HG02970 (cell line): ENCODE results near the gene CEBPE.

Experiments used
- ATAC-seq: cut with Tn5 transposase; IDR thresholded peaks from one replicate; pipeline ENCODE4 v1.9.1; 2021; ENCODE audit warnings: mild to moderate bottlenecking, moderate library complexity, moderate number of reproducible peaks; ENCODE audit not compliant: unreplicated experiment, low FRiP score

CEBPE gene

DNA sequence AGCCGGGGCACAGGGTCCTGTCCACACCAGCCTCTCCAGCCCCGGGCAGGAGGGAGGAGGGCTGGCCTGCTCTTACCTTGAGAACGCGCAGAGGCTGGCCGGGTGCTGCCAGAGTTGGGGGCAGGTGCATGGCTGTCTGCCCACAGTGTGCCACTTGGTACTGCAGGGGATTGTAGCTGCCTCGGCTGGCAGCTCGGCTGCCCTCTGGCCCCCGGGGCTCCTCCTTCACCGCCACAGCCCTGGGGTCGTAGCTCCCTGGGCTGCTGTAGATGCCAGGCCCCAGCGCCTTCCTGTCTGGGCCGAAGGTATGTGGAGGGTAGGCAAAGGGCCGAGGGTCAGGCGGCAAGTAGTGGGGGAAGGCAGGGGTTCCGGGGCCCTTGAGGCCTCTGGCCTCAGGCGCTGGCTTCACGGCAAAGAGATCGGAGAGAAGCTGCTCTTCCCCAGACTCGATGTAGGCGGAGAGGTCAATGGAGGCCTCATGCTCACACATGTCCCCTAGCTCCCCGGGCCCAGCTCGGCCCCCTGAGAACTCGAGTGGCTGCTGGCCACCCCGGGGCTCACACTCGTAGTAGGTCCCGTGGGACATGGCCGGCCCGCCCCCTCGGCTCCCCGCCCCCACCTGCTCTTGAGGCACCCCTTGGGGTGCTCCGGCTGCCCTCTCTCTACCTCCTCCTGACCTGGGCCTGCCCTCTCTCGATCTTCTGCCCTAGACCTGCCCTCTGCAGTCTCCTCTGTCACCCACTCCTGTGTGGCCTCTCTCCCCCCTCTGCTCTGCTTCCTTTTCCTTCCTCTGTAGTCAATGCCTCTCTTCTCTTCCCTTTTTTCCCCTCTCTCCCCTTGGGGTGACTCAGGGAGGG is at the start of gene CEBPE:
Gene CEBPE (minus strand): TSS at position 750 of the 857 bp plus-strand sequence. CDS start 164 bp downstream, at position 586.
- no peak for ATAC-seq

DNA sequence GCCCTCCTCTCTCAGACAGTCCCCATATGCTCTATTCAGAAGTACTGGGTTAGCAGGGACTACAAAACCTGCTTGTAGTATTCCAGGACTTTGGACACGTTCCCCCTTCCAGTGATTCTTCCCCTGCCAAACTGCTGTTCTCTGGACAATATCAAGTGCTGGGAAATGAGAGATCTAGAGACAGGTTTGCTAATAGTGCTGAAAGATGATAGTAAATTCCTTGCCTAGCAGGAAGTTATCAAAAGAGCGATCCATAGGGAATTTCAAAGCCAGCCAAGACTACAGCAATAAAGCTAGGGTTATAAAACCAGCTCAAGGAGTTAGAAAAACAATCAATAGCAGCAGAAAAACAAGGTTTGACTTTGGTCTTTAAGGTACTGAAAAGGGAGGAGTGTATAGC is 49.2 kb upstream of the CEBPE start:
- ATAC-seq, result no peak

GRCh38 chr14:23167116-23167847 is 48.2 kb upstream of the CEBPE start:
- no peak for ATAC-seq

- no peak for ATAC-seq
Measured at GRCh38 chr14:23164949-23165348, 45.9 kb upstream of the CEBPE start.

DNA sequence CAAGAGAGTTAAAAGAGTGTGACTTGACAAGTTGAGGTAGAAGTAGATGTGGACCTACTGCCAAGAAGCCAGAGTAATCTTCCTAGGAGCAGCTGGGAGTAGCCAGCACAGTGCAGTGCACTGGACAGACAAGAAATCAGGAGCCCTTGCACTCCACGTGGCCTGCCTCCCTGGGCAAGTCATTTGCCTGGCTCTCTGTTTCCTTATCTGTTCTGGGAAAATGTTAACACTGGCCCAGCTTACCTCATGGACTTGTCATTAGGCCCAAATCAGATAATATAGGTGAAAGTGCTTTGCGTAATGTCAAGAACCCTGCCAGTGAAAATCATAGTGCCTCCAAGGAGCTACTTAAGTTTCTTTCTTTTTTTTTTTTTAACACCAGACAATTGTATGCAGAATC is 45.2 kb upstream of the CEBPE start:
- no peak for ATAC-seq

- no peak for ATAC-seq
Measured at GRCh38 chr14:23163830-23164229, 44.8 kb upstream of the CEBPE start.

DNA sequence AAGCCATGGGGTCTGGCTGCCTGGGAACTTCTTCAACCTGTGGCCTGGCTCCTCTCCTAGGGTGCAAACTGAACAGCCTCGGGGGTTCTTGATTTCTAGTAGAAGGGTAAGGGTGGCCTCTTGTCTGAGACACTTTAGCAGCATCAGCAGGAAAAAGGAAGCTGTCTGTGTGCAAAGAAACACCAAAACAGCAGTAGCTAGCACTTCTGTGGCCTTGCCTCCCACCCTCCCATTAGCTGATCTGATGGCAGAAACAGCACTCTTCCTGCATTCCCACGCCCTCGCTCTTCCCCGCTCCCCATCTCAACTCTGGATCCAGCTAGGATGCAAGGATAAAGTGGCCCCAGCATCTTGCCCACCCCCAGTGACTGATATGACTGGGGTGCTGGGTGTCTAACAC is 43.7 kb upstream of the CEBPE start:
- no peak for ATAC-seq

DNA sequence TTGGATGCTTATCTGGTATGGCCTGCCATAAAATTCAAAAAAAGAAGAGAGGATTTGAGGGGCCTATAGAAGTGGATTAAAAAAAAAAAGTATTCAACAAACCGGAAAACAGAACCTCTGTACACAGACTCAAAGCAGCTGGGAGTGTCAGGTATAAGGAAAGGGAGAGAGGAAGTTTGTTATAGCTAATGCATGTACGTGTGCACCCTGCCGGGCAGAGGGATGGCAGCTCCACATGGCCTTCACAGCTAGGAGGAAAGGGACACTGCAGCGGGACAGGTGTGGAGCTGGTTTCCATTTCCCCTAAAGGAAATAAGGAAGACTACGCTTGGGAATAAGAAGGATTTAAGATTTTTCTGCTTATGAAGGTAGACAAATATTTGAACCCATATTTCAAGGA is 43.0 kb upstream of the CEBPE start:
- no peak for ATAC-seq

DNA sequence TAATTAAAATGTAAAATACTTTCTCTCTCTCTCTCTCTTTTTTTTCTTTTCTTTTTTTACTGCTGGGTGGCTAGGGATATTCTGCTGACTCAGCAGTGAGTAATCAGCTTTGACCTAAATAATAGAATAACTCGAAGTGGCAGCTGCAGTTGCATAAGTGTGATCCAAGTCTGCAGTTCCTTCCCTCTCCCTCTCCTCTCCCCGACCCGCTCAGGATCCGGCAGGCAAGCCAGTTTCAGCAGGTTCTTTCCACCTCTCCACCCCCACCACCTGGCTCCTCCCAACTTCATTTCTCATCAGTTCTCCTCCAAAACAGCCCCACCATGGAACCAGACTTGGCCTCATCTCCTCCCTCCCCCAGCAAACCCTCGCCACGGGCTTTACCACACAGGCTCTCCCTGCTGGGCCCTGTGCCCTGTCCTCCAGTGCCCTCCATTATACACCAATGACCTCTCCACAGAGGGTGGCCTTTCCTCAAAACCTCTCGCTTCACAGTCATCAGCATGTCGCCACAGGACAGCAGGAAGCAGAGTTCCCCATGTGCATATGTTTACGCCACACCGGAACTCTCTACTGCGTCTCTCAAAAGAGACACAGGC is 42.0 kb upstream of the CEBPE start:
- ATAC-seq, result no peak

- no peak for ATAC-seq
Measured at GRCh38 chr14:23159532-23159931, 40.5 kb upstream of the CEBPE start.

DNA sequence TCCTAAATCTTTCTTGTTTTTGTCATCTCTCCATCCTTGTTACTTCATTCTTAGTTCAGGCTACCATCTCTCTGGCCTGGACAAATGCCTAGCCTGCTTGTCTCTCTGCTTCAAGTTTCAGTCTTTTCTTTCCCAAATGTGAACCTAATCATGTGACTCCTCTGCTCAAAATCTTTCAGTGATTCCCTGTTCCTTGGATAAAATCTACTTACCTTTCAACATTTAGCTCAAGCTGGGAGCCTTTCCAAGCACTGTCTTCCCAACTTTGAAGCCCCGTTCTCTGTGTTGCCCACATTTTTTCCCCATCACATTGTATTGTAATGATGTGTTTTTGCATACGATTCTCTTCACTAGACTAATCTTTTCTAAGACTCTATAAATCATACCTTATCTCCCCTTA is 39.7 kb upstream of the CEBPE start:
- ATAC-seq, result no peak

GRCh38 chr14:23154964-23155587 is 36.0 kb upstream of the CEBPE start:
- no peak for ATAC-seq

GRCh38 chr14:23153851-23154796 is 35.1 kb upstream of the CEBPE start:
- no peak for ATAC-seq

GRCh38 chr14:23151342-23151741 is 32.3 kb upstream of the CEBPE start:
- ATAC-seq, result no peak

DNA sequence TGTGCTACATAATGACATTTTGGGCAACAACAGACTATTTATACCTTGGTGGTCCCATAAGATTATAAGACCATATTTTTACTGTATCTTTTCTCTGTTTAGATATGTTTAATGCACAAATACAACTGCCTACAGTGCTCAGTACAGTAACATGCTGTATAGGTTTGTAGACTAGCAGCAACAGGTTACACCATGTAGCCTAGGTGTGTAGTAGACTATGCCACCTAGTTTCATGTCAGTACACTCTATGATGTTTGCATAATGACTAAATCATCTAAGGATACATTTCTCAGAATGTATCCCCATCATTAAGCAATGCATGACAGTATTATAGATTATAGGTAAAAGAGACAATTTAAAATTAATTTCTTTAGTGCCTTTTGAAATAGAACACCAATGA is 30.7 kb upstream of the CEBPE start:
- no peak for ATAC-seq

- ATAC-seq, result no peak
Measured at GRCh38 chr14:23148591-23149249, 29.7 kb upstream of the CEBPE start.

DNA sequence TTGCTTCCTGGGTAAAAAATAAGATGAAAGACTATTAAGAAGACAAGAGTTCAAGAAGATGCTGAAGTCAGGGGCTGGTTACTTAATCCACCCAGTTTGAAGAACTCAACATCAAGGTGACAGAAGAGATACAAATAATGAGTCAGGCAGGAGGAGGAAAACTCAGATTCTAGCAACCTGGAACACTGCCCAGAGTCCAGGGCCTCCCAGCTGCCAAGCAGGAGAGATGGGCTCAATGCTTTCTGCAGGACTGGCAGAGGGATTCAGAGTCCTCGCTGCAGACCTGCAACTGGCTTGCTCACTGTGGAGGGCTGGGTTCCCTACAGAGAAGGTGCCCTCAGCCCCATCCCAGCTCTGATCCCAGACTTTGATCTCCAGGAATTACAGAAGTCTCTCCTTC is 28.6 kb upstream of the CEBPE start:
- no peak for ATAC-seq

- no peak for ATAC-seq
Measured at GRCh38 chr14:23146980-23147379, 27.9 kb upstream of the CEBPE start.

DNA sequence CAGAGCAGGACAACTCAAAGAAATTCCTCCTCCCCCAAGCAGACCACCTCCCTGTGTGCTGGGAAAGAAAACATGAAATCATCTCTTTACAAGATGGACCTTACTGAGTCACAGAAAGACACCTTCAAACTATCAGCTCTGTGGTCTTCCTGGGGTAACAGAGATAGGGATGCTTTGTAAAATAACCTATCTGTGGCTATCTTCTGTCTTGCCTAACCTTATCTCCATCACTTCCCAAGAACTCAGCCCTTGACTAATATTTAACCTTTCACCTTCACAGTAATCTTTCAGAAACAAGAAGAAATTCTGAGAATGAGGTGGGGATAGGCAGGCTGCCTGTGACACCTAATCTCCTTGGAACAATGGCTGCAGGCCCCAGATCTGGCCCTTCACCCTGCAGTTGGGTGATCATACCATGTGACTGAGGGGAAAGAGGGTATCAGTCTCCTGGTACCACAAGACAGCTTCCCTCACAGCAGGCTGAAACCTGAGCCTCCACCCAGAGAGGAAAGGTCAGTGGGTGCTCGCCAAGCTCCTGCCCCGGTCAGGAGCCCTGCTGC is 27.4 kb upstream of the CEBPE start:
- ATAC-seq, result no peak
